Neural cell (in vitro differentiated cells): ENCODE measurements around the gene LNX2. TPM values are rescaled to one million over a fixed set of nuclear protein-coding genes. Genes with fewer than 3 reads are reported as not detected.

ENCODE experiments used
- H2AFZ ChIP-seq: fragments of 200-600, 300-800 bp; sonication (generic), shearing (Covaris generic); 2 replicates; pipeline ENCODE4 v1.6.0; 2014; ENCODE audit warnings: low read depth, mild to moderate bottlenecking, antibody characterized with exemption, low read length, moderate library complexity
- H3F3A ChIP-seq: fragments of 200-600 bp; shearing (Covaris generic); 2 replicates; pipeline ENCODE4 v1.6.1; 2016; ENCODE audit warnings: mild to moderate bottlenecking, moderate library complexity, mixed read lengths, antibody characterized with exemption, low read length; ENCODE audit not compliant: insufficient read depth, poor library complexity, severe bottlenecking
- H3K27ac ChIP-seq: fragments of 200-600, 300-800 bp; sonication (generic), shearing (Covaris generic); 2 replicates; pipeline ENCODE4 v1.5.1; 2014; ENCODE audit warnings: mild to moderate bottlenecking, low read length, moderate library complexity
- H3K27me3 ChIP-seq: fragments of 300-800, 200-600 bp; sonication (generic), shearing (Covaris generic); 2 replicates; pipeline ENCODE4 v1.6.0; 2014; ENCODE audit warnings: mild to moderate bottlenecking, low read depth, low read length, moderate library complexity; ENCODE audit not compliant: insufficient read depth
- H3K36me3 ChIP-seq: fragments of 300-800, 200-600 bp; sonication (generic), shearing (Covaris generic); 2 replicates; pipeline ENCODE4 v1.5.1; 2014; ENCODE audit warnings: mild to moderate bottlenecking, antibody characterized with exemption, low read length, moderate library complexity; ENCODE audit not compliant: insufficient read depth
- H3K4me2 ChIP-seq: fragments of 300-800, 200-600 bp; sonication (generic), shearing (Covaris generic); 2 replicates; pipeline ENCODE4 v1.6.0; 2014; ENCODE audit warnings: mild to moderate bottlenecking, low read length
- H3K4me3 ChIP-seq: fragments of 300-800, 200-600 bp; sonication (generic), shearing (Covaris generic); 2 replicates; pipeline ENCODE4 v1.5.1; 2014; ENCODE audit warnings: mild to moderate bottlenecking, low read length, moderate library complexity
- H3K79me2 ChIP-seq: fragments of 200-600 bp; shearing (Covaris generic); replicated peaks from 2 replicates; pipeline ENCODE4 v1.6.0; 2014; ENCODE audit warnings: mild to moderate bottlenecking, low read length, moderate library complexity; ENCODE audit not compliant: insufficient read depth
- H3K9ac ChIP-seq: fragments of 300-800, 200-600 bp; sonication (generic), shearing (Covaris generic); 2 replicates; pipeline ENCODE4 v1.6.1; 2016; ENCODE audit warnings: mild to moderate bottlenecking, low read length, mixed read lengths
- H3K9me2 ChIP-seq: fragments of 200-600 bp; shearing (Covaris generic); 2 replicates; pipeline ENCODE4 v1.6.1; 2016; ENCODE audit warnings: mild to moderate bottlenecking, low read length, mixed read lengths; ENCODE audit not compliant: insufficient read depth
- H3K9me3 ChIP-seq: fragments of 200-600, 300-800 bp; sonication (generic), shearing (Covaris generic); 2 replicates; pipeline ENCODE4 v1.6.1; 2016; ENCODE audit warnings: mild to moderate bottlenecking, mixed run types, low read length, moderate library complexity, mixed read lengths
- H4K20me1 ChIP-seq: fragments of 200-600 bp; shearing (Covaris generic); 2 replicates; pipeline ENCODE4 v1.6.1; 2016; ENCODE audit warnings: mild to moderate bottlenecking, mixed run types; ENCODE audit not compliant: insufficient read depth
- CTCF ChIP-seq: fragments of 450-650 bp; IDR thresholded peaks from 2 replicates; pipeline ENCODE4 v1.5.1; 2014; ENCODE audit warnings: antibody characterized with exemption, mild to moderate bottlenecking, moderate library complexity; ENCODE audit not compliant: poor library complexity, severe bottlenecking
- EP300 ChIP-seq: fragments of 450-650 bp; conservative IDR thresholded peaks from 2 replicates; pipeline ENCODE4 v1.6.1; 2014; ENCODE audit warnings: antibody characterized with exemption, mild to moderate bottlenecking, moderate library complexity; ENCODE audit not compliant: poor library complexity, severe bottlenecking
- EZH2 ChIP-seq: fragments of 200-600, 300-800 bp; shearing (Covaris generic), sonication (generic); IDR thresholded peaks from 2 replicates; pipeline ENCODE4 v1.6.1; 2014; ENCODE audit warnings: antibody characterized with exemption, low read length, borderline replicate concordance, mild to moderate bottlenecking; ENCODE audit not compliant: insufficient read depth, poor library complexity, severe bottlenecking
- MXI1 ChIP-seq: fragments of 450-650 bp; conservative IDR thresholded peaks from 2 replicates; pipeline ENCODE4 v1.6.1; 2014; ENCODE audit warnings: antibody characterized with exemption, mild to moderate bottlenecking; ENCODE audit not compliant: poor library complexity, severe bottlenecking
- POLR2AphosphoS5 ChIP-seq: IDR thresholded peaks from 2 replicates; pipeline ENCODE4 v1.6.1; 2012
- RAD21 ChIP-seq: fragments of 450-650 bp; conservative IDR thresholded peaks from 2 replicates; pipeline ENCODE4 v1.6.1; 2014; ENCODE audit warnings: antibody characterized with exemption, mild to moderate bottlenecking, moderate library complexity
- SMC3 ChIP-seq: fragments of 450-650 bp; conservative IDR thresholded peaks from 2 replicates; pipeline ENCODE4 v1.6.1; 2014; ENCODE audit warnings: antibody characterized with exemption, mild to moderate bottlenecking, moderate library complexity; ENCODE audit not compliant: poor library complexity
- TAF1 ChIP-seq: IDR thresholded peaks from 2 replicates; pipeline ENCODE4 v1.6.1; 2012; ENCODE audit warnings: low read depth
- polyA plus RNA-seq: library from polyadenylated mRNA; depleted of rRNA; stranded (reverse); fragments of >200 nt; gene quantifications from 2 replicates; pipeline ENCODE4 v1.2.3, GENCODE V29; 2014
- TF ChIP-seq, protein P1 (sequence below): IDR thresholded peaks from 2 replicates; pipeline ENCODE4 v1.6.1; 2012; ENCODE audit warnings: borderline replicate concordance

The LNX2 gene
- polyA plus RNA-seq, 1 donor from 2014 or later: 4.2 TPM

DNA sequence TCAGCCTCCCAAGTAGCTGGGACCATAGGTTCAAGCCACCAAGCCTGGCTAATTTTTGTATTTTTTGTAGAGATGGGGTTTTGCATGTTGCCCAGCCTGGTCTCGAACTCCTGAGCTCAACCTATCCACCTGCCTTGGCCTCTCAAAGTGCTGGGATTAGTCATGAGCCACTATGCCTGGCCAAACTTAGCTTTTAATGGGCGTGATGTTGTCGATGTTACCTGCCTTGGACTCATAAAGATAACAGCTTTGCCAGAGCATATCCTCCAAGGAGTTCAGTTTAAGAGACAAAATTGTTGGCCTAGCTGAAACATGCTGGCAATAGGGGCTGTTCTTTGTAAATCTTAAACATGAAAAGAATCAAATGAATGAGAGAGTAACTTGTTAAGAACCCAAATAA lies 14.5 kb upstream of the LNX2 start:
- Histone ChIP-seq H3K4me3 (no peak overlapping the region), H3K27ac (no peak overlapping the region), H3K36me3 (no peaks in the 10 kb centered on the region), H3K27me3 (no peaks in the 10 kb centered on the region), H4K20me1 (no peaks in the 10 kb centered on the region), H3K9me2 (no peaks in the 10 kb centered on the region), H3K9ac (no peak overlapping the region), H2AFZ (no peak overlapping the region), H3K4me2 (no peak overlapping the region), H3K9me3 (no peaks in the 10 kb centered on the region), H3K79me2 (peaks cover 8% of the 10 kb centered on the region), H3F3A (no peaks in the 10 kb centered on the region)
- TF ChIP-seq, protein P1, sequence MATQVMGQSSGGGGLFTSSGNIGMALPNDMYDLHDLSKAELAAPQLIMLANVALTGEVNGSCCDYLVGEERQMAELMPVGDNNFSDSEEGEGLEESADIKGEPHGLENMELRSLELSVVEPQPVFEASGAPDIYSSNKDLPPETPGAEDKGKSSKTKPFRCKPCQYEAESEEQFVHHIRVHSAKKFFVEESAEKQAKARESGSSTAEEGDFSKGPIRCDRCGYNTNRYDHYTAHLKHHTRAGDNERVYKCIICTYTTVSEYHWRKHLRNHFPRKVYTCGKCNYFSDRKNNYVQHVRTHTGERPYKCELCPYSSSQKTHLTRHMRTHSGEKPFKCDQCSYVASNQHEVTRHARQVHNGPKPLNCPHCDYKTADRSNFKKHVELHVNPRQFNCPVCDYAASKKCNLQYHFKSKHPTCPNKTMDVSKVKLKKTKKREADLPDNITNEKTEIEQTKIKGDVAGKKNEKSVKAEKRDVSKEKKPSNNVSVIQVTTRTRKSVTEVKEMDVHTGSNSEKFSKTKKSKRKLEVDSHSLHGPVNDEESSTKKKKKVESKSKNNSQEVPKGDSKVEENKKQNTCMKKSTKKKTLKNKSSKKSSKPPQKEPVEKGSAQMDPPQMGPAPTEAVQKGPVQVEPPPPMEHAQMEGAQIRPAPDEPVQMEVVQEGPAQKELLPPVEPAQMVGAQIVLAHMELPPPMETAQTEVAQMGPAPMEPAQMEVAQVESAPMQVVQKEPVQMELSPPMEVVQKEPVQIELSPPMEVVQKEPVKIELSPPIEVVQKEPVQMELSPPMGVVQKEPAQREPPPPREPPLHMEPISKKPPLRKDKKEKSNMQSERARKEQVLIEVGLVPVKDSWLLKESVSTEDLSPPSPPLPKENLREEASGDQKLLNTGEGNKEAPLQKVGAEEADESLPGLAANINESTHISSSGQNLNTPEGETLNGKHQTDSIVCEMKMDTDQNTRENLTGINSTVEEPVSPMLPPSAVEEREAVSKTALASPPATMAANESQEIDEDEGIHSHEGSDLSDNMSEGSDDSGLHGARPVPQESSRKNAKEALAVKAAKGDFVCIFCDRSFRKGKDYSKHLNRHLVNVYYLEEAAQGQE: no peak
- TF ChIP-seq EP300 (no peak), RAD21 (no peak), SMC3 (no peak)

GRCh38 chr13:27634231-27634630 lies 13.9 kb upstream of the LNX2 start:
- Histone ChIP-seq H3K9me3 (no peaks in the 10 kb centered on the region), H3K36me3 (no peaks in the 10 kb centered on the region), H3K4me3 (no peak overlapping the region), H3K27ac (no peak overlapping the region), H2AFZ (no peak overlapping the region), H3F3A (no peaks in the 10 kb centered on the region), H3K9ac (no peak overlapping the region), H3K27me3 (no peaks in the 10 kb centered on the region), H4K20me1 (no peaks in the 10 kb centered on the region), H3K79me2 (peaks cover 12% of the 10 kb centered on the region), H3K4me2 (no peak overlapping the region), H3K9me2 (no peaks in the 10 kb centered on the region)
- no peak for TF ChIP-seq RAD21
- TF ChIP-seq POLR2AphosphoS5: no peak
- TF ChIP-seq, protein P1: no peak
- no peak for TF ChIP-seq EP300
- TF ChIP-seq CTCF: no peak
- TF ChIP-seq MXI1: no peak
- no peak for TF ChIP-seq TAF1
- TF ChIP-seq EZH2: no peak
- TF ChIP-seq SMC3: no peak
